DND-41 (cell line): ENCODE results near the gene IL6R.

ENCODE experiments used
- ATAC-seq: fragments of 200-7000 bp; cut with Tn5 transposase; 3 replicates; pipeline ENCODE4 v1.9.1; 2021; ENCODE audit warnings: low read depth; ENCODE audit not compliant: insufficient read depth
- DNase-seq: peaks from one replicate; pipeline ENCODE4 v3.0.0-alpha.2; 2020
- H2AFZ ChIP-seq: 2 replicates; pipeline ENCODE4 v1.6.0; 2012; ENCODE audit warnings: low read depth, low read length
- H3K27ac ChIP-seq: 2 replicates; pipeline ENCODE4 v1.5.1; 2012; ENCODE audit warnings: low read length, inconsistent platforms
- H3K27me3 ChIP-seq: fragments of 200-600 bp; sonication (generic); 2 replicates; pipeline ENCODE4 v1.6.0; 2012; ENCODE audit warnings: low read length, mild to moderate bottlenecking, inconsistent platforms; ENCODE audit not compliant: insufficient read depth, poor library complexity
- H3K36me3 ChIP-seq: 2 replicates; pipeline ENCODE4 v1.5.1; 2012; ENCODE audit warnings: low read length, inconsistent platforms; ENCODE audit not compliant: insufficient read depth
- H3K4me1 ChIP-seq: 2 replicates; pipeline ENCODE4 v1.5.1; 2012; ENCODE audit warnings: mild to moderate bottlenecking, low read length; ENCODE audit not compliant: insufficient read depth
- H3K4me2 ChIP-seq: 2 replicates; pipeline ENCODE4 v1.6.0; 2012; ENCODE audit warnings: mild to moderate bottlenecking, moderate library complexity, low read length, inconsistent platforms; ENCODE audit not compliant: insufficient read depth
- H3K4me3 ChIP-seq, 2 experiments: fragments of 200-600 bp in 1 of 2; shearing (Covaris generic) in 1 of 2; 2 replicates each; pipeline ENCODE4 v1.5.1; 2012 to 2016; ENCODE audit warnings: inconsistent platforms in 2 of 2, low read length in 2 of 2, mild to moderate bottlenecking in 2 of 2, low read depth in 1 of 2, moderate library complexity in 1 of 2
- H3K79me2 ChIP-seq: 2 replicates; pipeline ENCODE4 v1.6.0; 2012; ENCODE audit warnings: low read length, inconsistent platforms; ENCODE audit not compliant: insufficient read depth
- H3K9ac ChIP-seq: 2 replicates; pipeline ENCODE4 v1.6.0; 2012; ENCODE audit warnings: low read depth, mild to moderate bottlenecking, inconsistent platforms, low read length, moderate library complexity
- H3K9me3 ChIP-seq: 2 replicates; pipeline ENCODE4 v1.5.1; 2012; ENCODE audit warnings: low read length, moderate library complexity, mild to moderate bottlenecking, inconsistent platforms; ENCODE audit not compliant: insufficient read depth, severe bottlenecking
- H4K20me1 ChIP-seq: 2 replicates; pipeline ENCODE4 v1.6.0; 2012; ENCODE audit warnings: low read length; ENCODE audit not compliant: insufficient read depth
- EZH2 ChIP-seq: IDR thresholded peaks from 3 replicates; pipeline ENCODE4 v1.6.1; 2012; ENCODE audit warnings: borderline replicate concordance, low read depth, mild to moderate bottlenecking, moderate library complexity, low read length, inconsistent platforms; ENCODE audit not compliant: severe bottlenecking
- TF ChIP-seq, protein P1 (sequence below): IDR thresholded peaks from 2 replicates; pipeline ENCODE4 v1.5.1; 2012; ENCODE audit warnings: borderline replicate concordance, low read length, moderate library complexity, mild to moderate bottlenecking; ENCODE audit not compliant: poor library complexity, severe bottlenecking; ENCODE audit errors: extremely low read depth

Gene IL6R

DNA sequence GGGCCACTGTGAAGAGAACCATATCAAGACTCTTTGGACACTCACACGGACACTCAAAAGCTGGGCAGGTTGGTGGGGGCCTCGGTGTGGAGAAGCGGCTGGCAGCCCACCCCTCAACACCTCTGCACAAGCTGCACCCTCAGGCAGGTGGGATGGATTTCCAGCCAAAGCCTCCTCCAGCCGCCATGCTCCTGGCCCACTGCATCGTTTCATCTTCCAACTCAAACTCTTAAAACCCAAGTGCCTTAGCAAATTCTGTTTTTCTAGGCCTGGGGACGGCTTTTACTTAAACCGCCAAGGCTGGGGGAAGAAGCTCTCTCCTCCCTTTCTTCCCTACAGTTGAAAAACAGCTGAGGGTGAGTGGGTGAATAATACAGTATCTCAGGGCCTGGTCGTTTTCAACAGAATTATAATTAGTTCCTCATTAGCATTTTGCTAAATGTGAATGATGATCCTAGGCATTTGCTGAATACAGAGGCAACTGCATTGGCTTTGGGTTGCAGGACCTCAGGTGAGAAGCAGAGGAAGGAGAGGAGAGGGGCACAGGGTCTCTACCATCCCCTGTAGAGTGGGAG lies 60.6 kb downstream of the IL6R start:
- Histone ChIP-seq H3K36me3 (no peaks in the 10 kb centered on the region), H3K9ac (no peak overlapping the region), H3K79me2 (no peaks in the 10 kb centered on the region), H3K4me2 (no peak overlapping the region), H3K27ac (no peak overlapping the region), H2AFZ (no peak overlapping the region), H3K4me3 (no peak overlapping the region), H4K20me1 (no peaks in the 10 kb centered on the region), H3K4me1 (peaks cover 10% of the 10 kb centered on the region), H3K9me3 (no peaks in the 10 kb centered on the region), H3K27me3 (peaks cover 3% of the 10 kb centered on the region)
- DNase-seq (no peak), ATAC-seq (no peak)
- no peak for TF ChIP-seq EZH2
- TF ChIP-seq, protein P1, sequence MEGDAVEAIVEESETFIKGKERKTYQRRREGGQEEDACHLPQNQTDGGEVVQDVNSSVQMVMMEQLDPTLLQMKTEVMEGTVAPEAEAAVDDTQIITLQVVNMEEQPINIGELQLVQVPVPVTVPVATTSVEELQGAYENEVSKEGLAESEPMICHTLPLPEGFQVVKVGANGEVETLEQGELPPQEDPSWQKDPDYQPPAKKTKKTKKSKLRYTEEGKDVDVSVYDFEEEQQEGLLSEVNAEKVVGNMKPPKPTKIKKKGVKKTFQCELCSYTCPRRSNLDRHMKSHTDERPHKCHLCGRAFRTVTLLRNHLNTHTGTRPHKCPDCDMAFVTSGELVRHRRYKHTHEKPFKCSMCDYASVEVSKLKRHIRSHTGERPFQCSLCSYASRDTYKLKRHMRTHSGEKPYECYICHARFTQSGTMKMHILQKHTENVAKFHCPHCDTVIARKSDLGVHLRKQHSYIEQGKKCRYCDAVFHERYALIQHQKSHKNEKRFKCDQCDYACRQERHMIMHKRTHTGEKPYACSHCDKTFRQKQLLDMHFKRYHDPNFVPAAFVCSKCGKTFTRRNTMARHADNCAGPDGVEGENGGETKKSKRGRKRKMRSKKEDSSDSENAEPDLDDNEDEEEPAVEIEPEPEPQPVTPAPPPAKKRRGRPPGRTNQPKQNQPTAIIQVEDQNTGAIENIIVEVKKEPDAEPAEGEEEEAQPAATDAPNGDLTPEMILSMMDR, result no peak

GRCh38 chr1:154466206-154466605 lies 61.1 kb downstream of the IL6R start:
- H3K27ac ChIP-seq, result no peak overlapping the region
- no peak for DNase-seq
- H3K4me1 ChIP-seq, result peaks cover 10% of the 10 kb centered on the region
- H3K9me3 ChIP-seq, result no peaks in the 10 kb centered on the region
- no peak overlapping the region for H3K4me3 ChIP-seq
- H3K27me3 ChIP-seq, result peaks cover 3% of the 10 kb centered on the region
- no peak overlapping the region for H2AFZ ChIP-seq
- TF ChIP-seq EZH2, result no peak
- TF ChIP-seq, protein P1, result no peak
- H3K36me3 ChIP-seq, result no peaks in the 10 kb centered on the region
- no peak overlapping the region for H3K4me2 ChIP-seq
- ATAC-seq, result no peak
- no peaks in the 10 kb centered on the region for H3K79me2 ChIP-seq
- H3K9ac ChIP-seq, result no peak overlapping the region
- H4K20me1 ChIP-seq, result no peaks in the 10 kb centered on the region

- Histone ChIP-seq H3K27me3 (peaks cover 3% of the 10 kb centered on the region), H4K20me1 (no peaks in the 10 kb centered on the region), H3K27ac (no peak overlapping the region), H3K4me2 (no peak overlapping the region), H3K79me2 (no peaks in the 10 kb centered on the region), H3K4me1 (peaks cover 10% of the 10 kb centered on the region), H3K4me3 (no peak overlapping the region), H3K9me3 (no peaks in the 10 kb centered on the region), H3K9ac (no peak overlapping the region), H3K36me3 (no peaks in the 10 kb centered on the region), H2AFZ (no peak overlapping the region)
- TF ChIP-seq, protein P1, result no peak
- TF ChIP-seq EZH2, result no peak
- no peak for DNase-seq
- ATAC-seq, result no peak
These were observed 61.8 kb downstream of the IL6R start for GRCh38 chr1:154466921-154467417.
